HepG2 (cell line): ENCODE results near the gene GRAMD1B. TPM values are rescaled to one million over a fixed set of nuclear protein-coding genes. Genes with fewer than 3 reads are reported as not detected.

Experiments
- ATAC-seq: fragments of 200-7000 bp; cut with Tn5 transposase; 3 replicates; pipeline ENCODE4 v1.9.1; 2020; ENCODE audit warnings: mild to moderate bottlenecking, moderate library complexity
- BruUV-seq: library from RNA; stranded (reverse); fragments of 400-500 nt; replicated peaks from 2 replicates; lab custom pipeline; 2021; lab: Mats Ljungman, UMichigan
- CTCF ChIA-PET: fragments of 300-600 bp; formaldehyde crosslinking; extraction: SDS; loops from one replicate; lab custom pipeline; 2021; ENCODE audit warnings: low total read pairs, inconsistent platforms, low intra/inter-chr PET ratio; lab: Yijun Ruan, JAX
- POLR2A ChIA-PET: fragments of 350-600 bp; sonication (Branson Sonifier 250); formaldehyde crosslinking; loops from one replicate; lab custom pipeline; 2020; ENCODE audit warnings: antibody characterized with exemption, inconsistent platforms; lab: Yijun Ruan, JAX
- DNase-seq: peaks from one replicate; pipeline ENCODE4 v3.0.0-alpha.2; 2015; ENCODE audit warnings: low spot score
- FAIRE-seq: peaks from 3 replicates; lab custom pipeline; 2011; peaks lifted over from hg19 to GRCh38; lab: Jason Lieb, UNC
- H2AFZ ChIP-seq: one replicate; pipeline ENCODE4 v1.6.1; 2011; ENCODE audit warnings: low read length, inconsistent platforms
- H3K27ac ChIP-seq: fragments of 300-600 bp; 3 replicates; pipeline ENCODE4 v1.8.0; 2011; ENCODE audit warnings: mixed run types, mild to moderate bottlenecking, mixed read lengths, low read length, inconsistent platforms; ENCODE audit not compliant: insufficient read depth; ENCODE audit errors: extremely low read length
- H3K27me3 ChIP-seq, 2 experiments: fragments of 200-600 bp in 1 of 2; 2 replicates in 1 of 2; 3 replicates in 1 of 2; pipeline versions ENCODE4 v1.6.0 to v1.8.0; 2011; ENCODE audit warnings: low read length in 2 of 2, mild to moderate bottlenecking in 2 of 2, moderate library complexity in 2 of 2, inconsistent platforms in 1 of 2; ENCODE audit not compliant: insufficient read depth in 2 of 2, control insufficient read depth in 1 of 2
- H3K36me3 ChIP-seq, 2 experiments: fragments of 200-600 bp in 1 of 2; replicated peaks in 1 of 2; 2 replicates in 1 of 2; 3 replicates in 1 of 2; pipeline versions ENCODE4 v1.5.1 to v1.8.0; 2011; ENCODE audit warnings: low read length in 2 of 2, inconsistent platforms in 1 of 2; ENCODE audit not compliant: insufficient read depth in 2 of 2, control insufficient read depth in 1 of 2
- H3K4me1 ChIP-seq: 2 replicates; pipeline ENCODE4 v1.5.1; 2012; ENCODE audit warnings: low read length, inconsistent platforms; ENCODE audit not compliant: insufficient read depth
- H3K4me2 ChIP-seq: 2 replicates; pipeline ENCODE4 v1.6.0; 2011; ENCODE audit warnings: low read depth, low read length, inconsistent platforms
- H3K4me3 ChIP-seq, 3 experiments: fragments of 200-600 bp in 1 of 3; sonication (generic), shearing (Covaris generic) in 1 of 3; replicated peaks in 1 of 3; 2 replicates each; pipeline ENCODE4 v1.5.1; 2011 to 2016; ENCODE audit warnings: low read length in 3 of 3, inconsistent platforms in 2 of 3, low read depth in 2 of 3, mild to moderate bottlenecking in 2 of 3, control low read depth in 1 of 3, mixed read lengths in 1 of 3; ENCODE audit not compliant: insufficient read depth in 1 of 3
- H3K79me2 ChIP-seq: one replicate; pipeline ENCODE4 v1.6.1; 2011; ENCODE audit warnings: low read length, inconsistent platforms; ENCODE audit not compliant: insufficient read depth
- H3K9ac ChIP-seq: 2 replicates; pipeline ENCODE4 v1.6.0; 2011; ENCODE audit warnings: mild to moderate bottlenecking, low read depth, low read length, inconsistent platforms; ENCODE audit not compliant: insufficient read depth
- H3K9me3 ChIP-seq: 2 replicates; pipeline ENCODE4 v1.5.1; 2012; ENCODE audit warnings: mild to moderate bottlenecking, low read length
- H4K20me1 ChIP-seq: 2 replicates; pipeline ENCODE4 v1.6.0; 2011; ENCODE audit warnings: inconsistent platforms, mild to moderate bottlenecking, low read length, moderate library complexity; ENCODE audit not compliant: insufficient read depth
- GMEB1 ChIP-seq: sonication (generic); formaldehyde crosslinking; IDR thresholded peaks from 2 replicates; pipeline ENCODE4 v1.5.1; 2020; ENCODE audit warnings: missing genetic modification reagents, mild to moderate bottlenecking, borderline replicate concordance
- GTF2F1 ChIP-seq: fragments of 150-350 bp; IDR thresholded peaks from 2 replicates; pipeline ENCODE4 v1.6.1; 2014; ENCODE audit warnings: low read length
- GTF3A ChIP-seq: sonication (generic); formaldehyde crosslinking; conservative IDR thresholded peaks from 2 replicates; pipeline ENCODE4 v1.4.0; 2020; ENCODE audit warnings: mild to moderate bottlenecking, missing genetic modification reagents
- PAX8 ChIP-seq: sonication (generic); formaldehyde crosslinking; IDR thresholded peaks from 2 replicates; pipeline ENCODE4 v1.8.0; 2022; ENCODE audit warnings: mild to moderate bottlenecking, missing genetic modification reagents, borderline replicate concordance
- RBM39 ChIP-seq: fragments of 200-400 bp; formaldehyde crosslinking; IDR thresholded peaks from one replicate; pipeline ENCODE4 v1.6.1; 2018; ENCODE audit warnings: antibody characterized with exemption, mild to moderate bottlenecking, low read depth, low read length; ENCODE audit not compliant: poor library complexity, severe bottlenecking
- TCF7L2 ChIP-seq: IDR thresholded peaks from 2 replicates; pipeline ENCODE4 v1.6.1; 2011; ENCODE audit warnings: mild to moderate bottlenecking, low read depth, low read length, moderate library complexity
- TEAD2 ChIP-seq: sonication (generic); formaldehyde crosslinking; IDR thresholded peaks from 2 replicates; pipeline ENCODE4 v1.9.0; 2021; ENCODE audit warnings: missing genetic modification reagents
- THAP11 ChIP-seq: IDR thresholded peaks from 2 replicates; pipeline ENCODE4 v1.6.1; 2016; ENCODE audit warnings: missing biosample characterization, missing genetic modification reagents
- ZNF136 ChIP-seq: sonication (generic); formaldehyde crosslinking; IDR thresholded peaks from 2 replicates; pipeline ENCODE4 v1.8.1; 2022; ENCODE audit warnings: low read depth, mild to moderate bottlenecking, moderate library complexity, missing genetic modification reagents
- ZNF318 ChIP-seq: sonication (generic); formaldehyde crosslinking; IDR thresholded peaks from 2 replicates; pipeline ENCODE4 v1.4.0; 2020; ENCODE audit warnings: mild to moderate bottlenecking, missing genetic modification reagents
- ZNF614 ChIP-seq: IDR thresholded peaks from 2 replicates; pipeline ENCODE4 v1.6.1; 2018; ENCODE audit warnings: missing biosample characterization, missing genetic modification reagents, inconsistent platforms, borderline replicate concordance
- WGBS: methylation state at CpG from one replicate; pipeline ENCODE4 v1.1.6; 2017; ENCODE audit warnings: low lambda C conversion rate; 5-methylcytosine and 5-hydroxymethylcytosine counted together
- in situ Hi-C: cut with HindIII; loops from 2 replicates; pipeline ENCODE4 v1.10.0; 2017; ENCODE audit warnings: low pct_unique_long_range_greater_than_20kb; ENCODE audit not compliant: extremely low pct_ligation_motif_present
- intact Hi-C: fragments of 100-400 bp; cut with micrococcal nuclease; formaldehyde crosslinking; loops from one replicate; pipeline ENCODE4 v1.10.0; 2022; ENCODE audit not compliant: unreplicated experiment
- polyA plus RNA-seq, 8 experiments: library from polyadenylated mRNA; depleted of rRNA in 3 of 8; stranded (reverse) in 7 of 8; unstranded in 1 of 8; fragments of >200 nt; fragmentation: Illumina TruSeq in 4 of 8; extraction: Trizol in 4 of 8; gene quantifications; 2 replicates each; pipeline versions ENCODE4 v1.2.1 to v1.2.3, GENCODE V29; 2011 to 2016; ENCODE audit warnings: low read depth in 4 of 8, missing spikeins in 1 of 8, mixed read lengths in 1 of 8; ENCODE audit not compliant: insufficient read depth in 1 of 8
- total RNA-seq, 5 experiments: library from RNA; depleted of rRNA; stranded (reverse); fragments of >200 nt; fragmentation: Illumina TruSeq; extraction: Trizol; gene quantifications; 2 replicates each; pipeline ENCODE4 v1.2.3, GENCODE V29; 2016; ENCODE audit warnings: low read depth in 1 of 5

Gene GRAMD1B
- total and polyA plus RNA-seq, 2 of the 13 experiments (the other 11 are each of a cell fraction or from before 2014, with no cell fraction given): 0.12 TPM; not detected in 1

DNA sequence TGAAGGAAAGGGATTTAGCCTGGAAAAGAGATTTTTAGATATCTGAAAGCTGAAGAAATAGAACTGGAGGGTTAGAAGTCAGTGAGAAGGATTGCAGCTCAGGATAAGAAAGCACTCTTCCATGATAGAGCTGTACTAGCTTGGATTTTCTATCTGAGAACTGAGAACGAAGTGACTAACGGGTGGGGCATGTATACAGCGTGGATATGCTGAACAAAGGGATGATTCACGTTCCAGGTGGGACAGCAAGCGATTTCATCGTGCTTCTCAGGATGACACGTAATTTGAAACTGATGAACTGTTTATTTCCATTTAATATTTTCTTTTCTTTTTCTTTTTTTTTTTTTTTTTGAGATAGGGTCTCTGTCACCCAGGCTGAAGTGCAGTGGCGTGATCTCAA is 53.0 kb downstream of the GRAMD1B start:
- no peak overlapping the region for H3K9ac ChIP-seq
- whole genome bisulfite sequencing: 2% methylated on average over 8 of the region's 8 CpGs

More for the DNA sequence above, 53.0 kb downstream of the GRAMD1B start:
- FAIRE-seq (no peak), DNase-seq (no peak), ATAC-seq (no peak)
- H3K36me3 ChIP-seq: no peaks in the 10 kb centered on the region
- no peak overlapping the region for H3K4me3 ChIP-seq
- POLR2A ChIA-PET: no interaction called here
- no peak overlapping the region for H3K4me2 ChIP-seq
- H3K79me2 ChIP-seq: no peaks in the 10 kb centered on the region
- no peaks in the 10 kb centered on the region for H3K4me1 ChIP-seq
- no peak overlapping the region for H3K27ac ChIP-seq
- BruUV-seq: no TSS peak
- no peaks in the 10 kb centered on the region for H4K20me1 ChIP-seq
- intact Hi-C loops (no loop called here), in situ Hi-C loops (loop anchor here (25.0 kb wide), 1 partner anchor 371 kb away; no protein-coding TSS in a partner anchor)
- peaks cover 0 to 21% of the 10 kb centered on the region in 2 experiments; a peak in 2 of 5 replicates for H3K27me3 ChIP-seq
- no peaks in the 10 kb centered on the region for H3K9me3 ChIP-seq
- TF ChIP-seq THAP11 (CRISPR knock-in tag) (no peak), RBM39 (no peak), GMEB1 (CRISPR knock-in tag) (no peak), TEAD2 (CRISPR knock-in tag) (no peak), ZNF318 (CRISPR knock-in tag) (no peak), PAX8 (CRISPR knock-in tag) (no peak), GTF3A (CRISPR knock-in tag) (no peak), TCF7L2 (no peak), ZNF136 (CRISPR knock-in tag) (no peak), GTF2F1 (no peak), ZNF614 (no peak)
- no peak overlapping the region for H2AFZ ChIP-seq
- CTCF ChIA-PET: no interaction called here
